Activated gamma-delta T cell (primary cell): Measurements from ENCODE around the gene TENT4A.
A peak's percentile ranks its signal among the peaks of the same experiment; 100 is the strongest.

Experiments
- DNase-seq: peaks from one replicate; lab custom pipeline; 2025; lab: John Stamatoyannopoulos, UW

Gene TENT4A

DNA sequence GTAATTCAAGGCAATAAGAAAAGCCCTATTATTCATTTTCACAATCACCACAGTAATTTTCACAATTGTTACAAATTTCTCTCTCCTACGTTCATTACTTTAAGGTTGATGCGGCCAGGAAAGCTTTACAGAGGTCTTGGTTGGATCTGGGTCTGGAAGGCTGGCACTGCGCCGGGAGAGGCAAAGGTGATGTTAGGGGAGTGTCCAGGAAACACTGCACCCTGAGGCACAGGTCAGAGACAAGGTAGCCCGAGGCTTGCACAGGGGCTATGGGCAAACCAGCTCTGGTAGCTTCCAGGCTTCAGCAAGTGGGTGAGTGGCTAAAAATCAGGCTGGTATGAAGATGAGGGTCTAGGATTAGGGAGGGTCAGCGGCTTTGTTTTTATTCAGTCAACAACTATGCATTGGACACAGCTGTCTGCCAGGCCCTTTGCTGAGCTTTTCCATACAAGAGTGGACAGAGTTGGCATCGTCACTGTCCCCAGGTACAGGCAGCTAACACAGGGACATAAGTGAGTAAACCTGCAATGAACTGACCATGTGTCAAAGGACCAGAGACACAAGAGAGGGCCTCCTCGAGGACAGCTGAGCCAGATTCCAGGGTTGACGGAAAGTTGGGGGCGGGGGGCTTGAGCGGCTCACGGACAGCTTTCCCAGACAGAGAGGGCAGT, 12.4 kb upstream of the TENT4A start:
- DNase-seq = no peak

DNA sequence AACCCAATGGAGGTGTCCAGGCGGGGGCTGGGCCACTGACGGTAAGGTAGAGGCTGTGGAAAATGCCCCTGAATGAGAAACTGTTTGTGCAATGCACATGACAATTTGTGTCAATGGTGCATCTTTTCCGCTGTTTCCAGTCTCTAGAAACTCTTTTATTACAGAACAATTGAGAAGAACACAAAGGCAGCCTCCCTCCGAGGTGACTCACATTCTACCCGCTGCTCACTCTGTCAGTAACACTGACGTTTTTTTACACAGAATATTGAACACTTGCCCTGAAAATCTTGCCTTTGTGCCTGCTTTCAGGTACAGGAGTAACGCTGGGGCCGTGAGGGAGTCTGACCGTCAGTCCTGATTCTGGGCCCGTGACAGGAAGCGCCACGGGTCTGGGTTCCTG, 11.7 kb upstream of the TENT4A start:
- no peak for DNase-seq

- DNase-seq = no peak
Measured at GRCh38 chr5:6702633-6703032, 10.6 kb upstream of the TENT4A start.

GRCh38 chr5:6703806-6704205, 9.4 kb upstream of the TENT4A start:
- DNase-seq = no peak

DNA sequence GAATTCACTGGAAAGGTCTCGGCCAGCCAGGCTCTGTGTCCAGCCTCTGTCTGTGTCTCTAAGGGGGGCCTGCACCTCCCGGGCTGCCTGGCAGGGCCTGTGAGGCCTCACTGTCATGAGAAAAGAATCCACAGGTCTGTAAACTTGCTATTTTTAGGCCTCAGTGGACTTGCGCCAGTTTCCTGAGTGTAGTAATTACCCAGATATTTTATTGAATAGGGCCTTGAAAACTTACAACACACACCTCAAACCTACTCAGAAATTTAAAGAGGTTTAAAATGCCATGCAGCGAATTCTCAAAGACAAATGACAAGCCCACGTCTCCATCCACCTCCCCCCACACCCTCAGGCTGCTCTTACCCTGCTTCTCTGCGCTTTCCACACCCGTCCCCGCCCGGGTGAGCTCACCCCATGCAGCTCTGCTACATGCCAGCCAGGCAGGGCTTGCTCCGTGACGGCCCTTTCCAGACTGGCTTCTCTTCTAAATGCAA, 8.8 kb upstream of the TENT4A start:
- DNase-seq = no peak

DNA sequence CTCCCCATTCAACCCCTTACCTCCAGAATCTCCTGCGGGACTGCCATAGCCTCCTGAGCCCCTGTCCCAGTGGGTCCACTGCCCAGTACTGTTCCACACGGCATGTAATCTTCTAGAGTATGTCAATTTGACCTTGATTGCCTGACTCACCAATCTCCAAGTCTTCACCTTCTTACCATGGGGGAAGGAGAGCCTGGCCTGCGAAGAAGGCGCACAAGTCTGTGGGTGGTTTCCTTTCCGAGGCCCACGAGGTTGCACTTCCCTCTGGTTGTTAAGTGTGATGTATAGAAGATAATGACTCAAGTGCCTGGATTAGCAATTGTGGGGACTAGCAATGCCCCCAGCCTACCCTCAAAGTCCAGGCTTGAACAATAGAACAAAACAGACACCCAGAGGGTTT, 8.1 kb upstream of the TENT4A start:
- no peak for DNase-seq

DNA sequence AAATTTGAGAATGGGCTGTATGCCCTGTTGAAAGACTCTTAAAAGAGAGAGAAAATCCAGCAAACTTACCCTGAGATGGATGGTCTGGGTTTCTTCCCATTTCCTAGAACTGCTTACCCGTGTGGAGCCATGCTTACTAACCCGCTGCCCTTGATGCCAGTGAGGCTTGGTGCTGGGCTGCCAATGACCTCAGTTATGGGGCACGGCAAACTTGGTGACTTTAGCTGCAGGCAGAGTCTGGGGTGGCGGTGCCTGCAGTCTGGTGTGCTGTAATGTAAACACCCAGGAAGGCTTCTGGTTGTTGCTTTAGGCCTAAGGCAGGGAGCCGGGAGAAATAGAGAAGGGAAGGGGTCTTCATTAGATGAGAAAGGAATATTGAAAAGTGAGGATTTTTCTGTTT, 7.3 kb upstream of the TENT4A start:
- DNase-seq = no peak

GRCh38 chr5:6707852-6708251, 5.4 kb upstream of the TENT4A start:
- no peak for DNase-seq

DNA sequence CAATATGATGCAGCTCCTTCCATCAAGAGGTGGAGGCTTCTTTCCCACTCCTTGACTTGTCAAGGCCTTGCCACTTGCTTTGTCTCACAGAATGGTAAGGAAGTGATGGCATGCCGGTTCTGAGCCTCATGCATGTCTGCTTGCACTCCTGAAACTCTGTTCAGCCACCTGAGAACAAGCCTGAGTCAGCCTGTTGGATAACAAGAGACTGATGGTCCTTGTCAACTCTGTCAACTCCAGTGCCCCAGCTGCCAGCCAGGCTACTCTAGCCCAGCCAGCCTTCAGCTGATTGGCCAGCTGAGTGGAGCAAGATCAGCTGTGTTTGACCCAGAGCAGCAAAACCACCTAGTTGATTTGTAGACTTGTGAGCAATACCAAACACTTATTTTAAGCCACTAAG, 4.4 kb upstream of the TENT4A start:
- no peak for DNase-seq

DNA sequence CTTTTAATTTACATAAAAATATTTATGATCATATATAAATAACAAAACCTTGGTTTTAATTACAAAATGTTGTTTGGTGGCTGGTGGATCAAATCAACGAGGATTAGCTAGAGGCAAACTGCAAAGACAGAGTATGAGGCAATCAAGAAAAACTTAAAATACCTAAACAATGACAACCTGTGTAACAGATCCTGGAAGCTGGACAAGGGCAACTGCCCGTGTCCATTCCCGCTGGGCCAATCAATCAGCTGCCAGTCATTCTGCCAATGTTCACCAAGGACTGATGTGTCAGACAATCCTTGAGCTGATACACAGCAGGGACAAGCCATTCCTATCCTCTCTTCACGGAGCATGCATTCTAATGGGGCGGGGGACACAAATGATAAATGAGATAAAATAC, 3.2 kb upstream of the TENT4A start:
- DNase-seq = no peak

DNA sequence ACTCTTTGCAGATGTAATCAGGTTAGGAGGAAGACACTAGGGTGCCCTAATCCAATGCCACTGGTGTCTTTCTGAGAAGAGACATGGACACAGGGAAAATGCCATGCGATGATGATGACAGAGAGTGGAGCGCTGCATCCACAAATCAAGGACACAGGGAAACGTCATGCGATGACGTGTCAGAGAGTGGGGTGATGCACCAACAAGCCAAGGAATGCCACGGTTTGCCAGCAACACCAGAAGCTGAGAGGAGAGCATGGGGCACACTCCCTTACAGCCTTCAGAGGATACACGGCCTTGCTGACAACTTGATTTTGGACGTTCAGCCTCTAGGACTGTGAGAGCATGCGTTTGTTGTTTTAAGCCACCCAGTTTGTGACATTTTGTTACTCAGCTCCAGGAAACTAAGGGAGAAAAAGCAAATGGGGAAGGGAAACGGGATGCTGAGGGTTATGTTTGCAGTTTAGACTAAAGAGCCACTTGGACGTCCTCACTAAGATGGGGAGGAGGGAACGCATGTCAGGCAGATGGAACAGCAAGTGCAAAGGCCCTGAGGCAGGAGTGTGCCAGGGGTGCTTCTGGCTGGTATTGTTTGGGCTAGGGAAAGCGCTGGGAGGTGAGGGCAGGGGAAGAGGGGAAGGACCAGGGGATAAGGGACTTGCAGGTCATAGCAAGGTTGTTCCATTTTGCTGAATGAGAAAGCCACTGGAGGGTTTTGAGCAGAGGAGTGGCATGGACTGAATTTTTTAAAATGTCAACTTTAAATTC, 2.5 kb upstream of the TENT4A start:
- DNase-seq = no peak

DNA sequence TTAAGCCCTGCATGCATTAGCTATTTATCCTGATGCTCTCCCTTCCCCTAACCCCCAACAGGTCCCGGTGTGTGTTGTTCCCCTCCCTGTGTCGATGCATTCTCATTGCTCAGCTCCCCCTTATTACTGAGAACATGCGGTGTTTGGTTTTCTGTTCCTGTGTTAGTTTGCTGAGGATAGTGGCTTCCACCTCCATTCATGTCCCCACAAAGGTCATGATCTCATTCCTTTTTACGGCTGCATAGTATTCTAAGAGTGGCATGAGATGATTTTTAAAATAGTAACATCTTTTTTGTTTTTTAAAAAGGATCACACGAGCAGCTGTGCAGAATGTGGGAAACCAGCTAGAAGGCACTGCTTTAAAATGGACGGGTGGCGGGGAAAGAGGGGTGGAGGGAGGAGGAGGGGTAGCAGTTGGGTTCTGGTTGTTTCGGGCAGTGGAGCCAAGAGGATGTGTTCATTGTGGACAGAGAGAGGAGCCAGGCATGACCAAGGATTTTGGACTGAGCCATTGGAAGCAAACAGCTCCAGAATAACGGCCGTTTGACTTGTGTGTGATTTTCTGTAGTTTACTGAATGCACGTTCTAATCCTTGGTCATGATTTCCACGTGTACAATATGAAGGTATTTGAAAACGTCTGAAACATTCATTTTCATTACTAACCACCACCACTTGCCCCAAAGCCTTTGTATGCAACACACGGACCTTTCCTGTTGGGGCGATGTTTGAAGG, 1.7 kb upstream of the TENT4A start:
- no peak for DNase-seq

- DNase-seq = peak; percentile 39
Measured at GRCh38 chr5:6712142-6712576, 1.1 kb upstream of the TENT4A start.

- DNase-seq = peak; percentile 92
Measured at GRCh38 chr5:6712577-6713273, 507 bp upstream of the TENT4A start.

DNA sequence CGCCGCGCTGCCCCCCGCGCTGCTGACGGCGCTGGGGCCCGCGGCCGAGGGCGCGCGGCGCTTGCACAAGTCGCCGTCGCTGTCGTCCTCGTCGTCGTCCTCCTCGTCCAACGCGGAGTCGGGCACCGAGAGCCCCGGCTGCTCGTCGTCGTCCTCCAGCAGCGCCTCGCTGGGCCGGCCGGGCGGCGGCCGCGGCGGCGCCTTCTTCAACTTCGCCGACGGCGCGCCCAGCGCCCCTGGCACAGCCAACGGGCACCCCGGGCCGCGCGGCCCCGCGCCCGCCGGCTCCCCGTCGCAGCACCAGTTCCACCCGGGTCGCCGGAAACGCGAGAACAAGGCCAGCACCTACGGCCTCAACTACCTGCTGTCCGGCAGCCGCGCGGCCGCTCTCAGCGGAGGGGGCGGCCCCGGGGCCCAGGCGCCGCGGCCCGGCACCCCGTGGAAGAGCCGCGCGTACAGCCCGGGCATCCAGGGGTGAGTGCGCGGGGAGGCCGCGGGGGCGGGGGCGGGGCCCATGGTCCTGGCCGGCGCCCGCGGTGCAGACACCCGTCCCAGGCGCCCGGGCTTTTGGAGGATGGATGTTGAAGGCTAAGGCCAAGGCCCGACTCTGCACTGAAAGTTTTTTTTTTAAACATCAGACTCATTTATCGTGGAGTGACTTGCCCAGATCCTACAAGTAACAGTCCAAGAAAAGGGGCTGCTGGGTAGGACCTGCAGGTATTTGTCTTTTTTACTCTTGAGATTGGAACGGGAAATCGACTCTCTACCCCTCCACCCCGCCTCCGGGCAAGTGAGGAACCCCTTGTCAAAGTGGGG, 1.2 kb downstream of the TENT4A start:
- peak; percentile 30 for DNase-seq

GRCh38 chr5:6715271-6715670, 2.0 kb downstream of the TENT4A start:
- DNase-seq = no peak

DNA sequence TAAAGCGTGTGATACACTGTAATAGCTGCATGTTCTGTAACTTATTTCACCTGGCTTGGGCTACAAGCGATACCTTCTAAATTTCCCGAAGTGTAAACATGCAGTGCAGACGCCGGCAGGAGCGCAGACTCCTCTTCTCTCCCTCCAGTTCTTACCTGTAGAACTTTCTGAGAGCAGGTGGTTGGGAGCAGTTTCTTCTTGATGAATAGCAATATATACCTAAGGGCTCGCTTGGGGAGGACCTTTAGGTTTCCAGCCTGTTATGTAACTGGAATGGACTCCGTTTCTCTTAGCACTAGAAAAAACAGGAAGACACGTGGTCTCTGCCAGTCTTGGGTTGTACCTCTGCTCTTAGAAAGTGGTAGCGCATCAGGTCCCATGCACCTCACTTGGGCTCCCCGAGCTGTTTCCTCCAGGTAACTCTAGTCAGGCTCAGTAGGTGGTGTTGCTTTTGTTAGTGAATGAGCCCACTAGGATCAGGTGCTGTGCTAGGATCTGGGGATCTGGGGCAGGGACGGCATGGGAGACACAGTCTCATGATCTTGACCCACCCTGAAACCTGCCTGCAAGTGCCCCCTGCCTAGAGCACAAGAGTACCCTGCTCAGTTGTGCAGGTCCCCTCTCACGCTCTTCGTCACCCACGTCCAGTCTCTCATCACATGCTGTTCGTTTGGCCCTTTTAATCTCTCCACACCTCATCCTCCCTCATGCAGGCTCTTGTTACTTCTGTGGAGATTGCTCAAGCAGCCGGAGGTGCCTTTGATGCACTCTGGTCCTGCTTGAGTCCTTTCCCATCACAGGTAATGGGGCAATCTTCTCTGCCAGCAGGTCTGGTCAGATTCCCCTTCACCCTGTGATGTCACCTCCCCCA, 2.8 kb downstream of the TENT4A start:
- no peak for DNase-seq

DNA sequence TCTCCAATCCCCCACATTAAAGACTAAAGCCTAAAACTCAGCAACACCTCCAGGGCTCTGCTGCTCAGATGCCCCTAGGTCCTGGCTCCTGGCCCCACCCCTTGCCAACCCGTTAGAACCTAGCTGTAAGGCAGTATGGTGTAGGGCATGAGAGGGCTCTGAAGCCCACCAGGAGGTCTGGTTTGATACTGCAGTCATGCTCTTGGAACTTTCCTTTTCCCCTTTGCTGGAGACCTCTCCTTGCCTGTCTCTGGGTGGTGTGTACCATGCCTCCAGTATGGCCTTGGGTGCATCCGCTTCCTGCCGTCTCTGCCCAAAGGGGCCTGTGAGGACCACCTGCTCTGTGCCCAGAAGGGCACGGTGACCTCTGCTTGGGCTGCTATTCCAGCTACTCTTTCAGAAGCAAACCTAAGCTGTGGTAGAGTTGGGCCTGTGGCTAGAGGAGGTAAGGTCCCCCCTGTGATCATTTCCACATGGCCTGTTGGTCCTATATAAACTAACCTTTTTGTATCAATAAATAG, 3.5 kb downstream of the TENT4A start:
- DNase-seq = no peak

DNA sequence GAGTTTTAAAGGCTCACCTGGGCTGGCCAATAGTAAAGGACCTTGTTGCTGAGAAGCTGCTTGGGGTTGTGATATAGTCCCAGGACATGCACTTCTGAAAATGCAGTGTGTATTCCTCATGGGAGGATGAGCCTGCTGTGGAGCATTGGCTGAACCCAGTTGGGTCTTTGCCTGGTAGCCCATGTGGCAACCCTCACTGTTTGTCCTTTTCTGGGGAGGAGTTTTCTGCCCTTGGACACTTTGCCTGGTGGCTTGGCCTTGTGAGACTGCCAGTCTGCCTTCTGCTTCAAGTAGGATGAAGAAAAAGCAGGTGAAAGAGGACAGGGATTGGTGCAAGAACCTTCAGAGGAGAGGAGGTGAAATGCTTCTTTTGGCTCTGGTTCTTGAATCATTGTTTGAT, 4.0 kb downstream of the TENT4A start:
- no peak for DNase-seq

GRCh38 chr5:6717687-6718086, 4.5 kb downstream of the TENT4A start:
- DNase-seq = no peak
